BLaER1 (cell line): ENCODE data around the gene CD8B2.

ENCODE experiments used
- H3K27ac ChIP-seq: shearing (Covaris generic); formaldehyde crosslinking; 2 replicates; pipeline ENCODE4 v1.8.1; 2022
- H3K27me3 ChIP-seq: shearing (Covaris generic); formaldehyde crosslinking; 2 replicates; pipeline ENCODE4 v1.8.1; 2022
- H3K36me3 ChIP-seq: shearing (Covaris generic); formaldehyde crosslinking; 2 replicates; pipeline ENCODE4 v1.8.1; 2022
- H3K4me1 ChIP-seq: shearing (Covaris generic); formaldehyde crosslinking; 2 replicates; pipeline ENCODE4 v1.8.1; 2022
- H3K4me2 ChIP-seq: shearing (Covaris generic); formaldehyde crosslinking; 2 replicates; pipeline ENCODE4 v1.8.1; 2022
- H3K4me3 ChIP-seq: shearing (Covaris generic); formaldehyde crosslinking; 2 replicates; pipeline ENCODE4 v1.8.1; 2022
- H3K9ac ChIP-seq: shearing (Covaris generic); formaldehyde crosslinking; 2 replicates; pipeline ENCODE4 v1.8.1; 2022
- H3K9me3 ChIP-seq: shearing (Covaris generic); formaldehyde crosslinking; 2 replicates; pipeline ENCODE4 v1.8.1; 2022
- H4K20me1 ChIP-seq: shearing (Covaris generic); formaldehyde crosslinking; 2 replicates; pipeline ENCODE4 v1.8.1; 2022
- Cebpa-rat ChIP-seq: shearing (Covaris generic); IDR thresholded peaks from 2 replicates; pipeline ENCODE4 v1.8.1; 2022

CD8B2 gene

DNA sequence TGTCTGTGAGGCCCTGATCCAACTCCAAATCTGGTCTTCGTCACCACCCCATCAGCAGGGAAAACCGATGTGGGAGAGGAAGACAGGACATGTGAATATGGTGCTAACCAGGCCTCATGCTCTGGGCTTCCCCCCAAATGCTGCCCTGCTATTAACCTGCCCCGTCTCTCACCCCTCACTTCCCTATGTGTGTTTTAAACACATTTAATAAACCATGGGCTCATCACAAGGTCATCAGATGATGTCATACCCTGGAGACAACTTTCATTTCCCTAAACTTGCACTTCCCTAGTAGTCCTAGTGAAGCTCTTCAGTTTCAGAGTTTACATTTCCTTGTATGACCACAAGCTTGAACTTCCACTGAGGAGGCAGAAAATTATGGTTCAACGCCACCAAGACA lies 49.9 kb downstream of the CD8B2 start:
- Histone ChIP-seq H3K4me2 (peak overlapping the region; percentile 47), H3K27me3 (no peaks in the 10 kb centered on the region), H3K9me3 (no peaks in the 10 kb centered on the region), H4K20me1 (no peaks in the 10 kb centered on the region), H3K9ac (no peak overlapping the region), H3K36me3 (no peaks in the 10 kb centered on the region), H3K4me3 (no peak overlapping the region), H3K27ac (no peak overlapping the region), H3K4me1 (peaks cover 13% of the 10 kb centered on the region)
- no peak for TF ChIP-seq Cebpa-rat

DNA sequence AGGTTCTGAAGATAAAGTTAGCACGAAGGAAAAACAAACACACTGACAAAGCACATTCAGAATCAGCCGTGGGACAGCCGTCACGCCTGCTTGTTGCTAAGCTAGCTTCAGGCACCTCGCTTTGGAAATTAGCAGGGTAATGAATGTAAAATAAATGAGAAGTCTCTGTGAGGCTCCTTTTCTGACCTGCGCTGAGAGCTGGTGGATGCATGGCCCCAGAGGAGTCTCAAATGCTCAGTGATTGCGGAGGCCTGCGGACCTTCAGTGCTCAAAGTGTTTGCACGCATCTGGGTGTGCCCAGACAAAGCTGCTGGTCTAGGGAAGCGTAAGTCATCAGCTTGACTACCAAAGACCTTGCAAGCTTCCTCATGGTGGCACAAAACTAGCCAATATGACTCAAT lies 50.6 kb downstream of the CD8B2 start:
- Histone ChIP-seq H3K9ac (no peak overlapping the region), H3K4me1 (peaks cover 13% of the 10 kb centered on the region), H3K27ac (no peak overlapping the region), H4K20me1 (no peaks in the 10 kb centered on the region), H3K9me3 (no peaks in the 10 kb centered on the region), H3K27me3 (no peaks in the 10 kb centered on the region), H3K4me3 (no peak overlapping the region), H3K4me2 (no peak overlapping the region), H3K36me3 (no peaks in the 10 kb centered on the region)
- TF ChIP-seq Cebpa-rat, result no peak

DNA sequence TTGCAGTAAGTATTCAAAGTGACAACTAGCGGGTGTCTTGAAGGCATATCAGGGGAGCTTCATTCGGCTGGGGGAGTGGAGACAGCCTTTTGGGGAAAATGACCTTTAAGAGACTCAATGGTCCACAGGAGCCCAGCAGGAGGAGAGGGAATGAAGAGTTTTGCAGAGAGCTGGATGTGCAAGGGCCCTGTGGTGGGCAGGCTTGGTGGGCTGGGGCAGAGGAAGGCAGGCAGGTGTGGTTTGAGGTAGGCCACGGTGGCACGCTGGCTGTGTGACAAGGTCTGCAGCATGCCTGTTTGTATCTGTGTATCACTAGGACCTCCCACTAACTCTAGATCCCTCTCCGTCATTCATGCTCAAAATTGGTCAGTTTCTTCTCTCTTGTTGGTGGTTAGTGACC lies 53.7 kb downstream of the CD8B2 start:
- Histone ChIP-seq H3K9me3 (no peaks in the 10 kb centered on the region), H3K4me1 (peaks cover 13% of the 10 kb centered on the region), H4K20me1 (no peaks in the 10 kb centered on the region), H3K27me3 (no peaks in the 10 kb centered on the region), H3K4me3 (no peak overlapping the region), H3K27ac (no peak overlapping the region), H3K9ac (no peak overlapping the region), H3K36me3 (no peaks in the 10 kb centered on the region), H3K4me2 (no peak overlapping the region)
- no peak for TF ChIP-seq Cebpa-rat

DNA sequence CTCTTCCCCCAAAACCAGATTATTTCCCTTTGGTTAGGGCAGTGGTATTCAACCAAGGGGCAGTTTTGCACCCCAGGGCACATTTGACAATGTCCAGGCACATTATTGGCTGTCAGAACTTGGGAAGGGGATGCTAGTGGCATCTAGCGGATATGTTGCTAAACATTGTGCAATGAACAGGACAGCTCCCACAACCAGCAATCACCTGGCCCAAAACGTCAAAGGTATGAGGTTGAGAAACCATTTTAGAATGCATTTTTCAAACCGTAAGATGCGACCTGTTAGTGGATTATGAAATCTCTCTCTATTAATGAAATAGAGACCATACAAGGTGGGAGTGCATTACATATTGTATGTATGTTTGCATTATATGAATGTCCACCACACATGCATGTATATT lies 54.2 kb downstream of the CD8B2 start:
- no peaks in the 10 kb centered on the region for H4K20me1 ChIP-seq
- no peaks in the 10 kb centered on the region for H3K9me3 ChIP-seq
- no peaks in the 10 kb centered on the region for H3K36me3 ChIP-seq
- H3K4me2 ChIP-seq, result no peak overlapping the region
- H3K4me1 ChIP-seq, result peaks cover 13% of the 10 kb centered on the region
- H3K27ac ChIP-seq, result no peak overlapping the region
- H3K4me3 ChIP-seq, result no peak overlapping the region
- TF ChIP-seq Cebpa-rat, result no peak
- no peak overlapping the region for H3K9ac ChIP-seq
- H3K27me3 ChIP-seq, result no peaks in the 10 kb centered on the region

DNA sequence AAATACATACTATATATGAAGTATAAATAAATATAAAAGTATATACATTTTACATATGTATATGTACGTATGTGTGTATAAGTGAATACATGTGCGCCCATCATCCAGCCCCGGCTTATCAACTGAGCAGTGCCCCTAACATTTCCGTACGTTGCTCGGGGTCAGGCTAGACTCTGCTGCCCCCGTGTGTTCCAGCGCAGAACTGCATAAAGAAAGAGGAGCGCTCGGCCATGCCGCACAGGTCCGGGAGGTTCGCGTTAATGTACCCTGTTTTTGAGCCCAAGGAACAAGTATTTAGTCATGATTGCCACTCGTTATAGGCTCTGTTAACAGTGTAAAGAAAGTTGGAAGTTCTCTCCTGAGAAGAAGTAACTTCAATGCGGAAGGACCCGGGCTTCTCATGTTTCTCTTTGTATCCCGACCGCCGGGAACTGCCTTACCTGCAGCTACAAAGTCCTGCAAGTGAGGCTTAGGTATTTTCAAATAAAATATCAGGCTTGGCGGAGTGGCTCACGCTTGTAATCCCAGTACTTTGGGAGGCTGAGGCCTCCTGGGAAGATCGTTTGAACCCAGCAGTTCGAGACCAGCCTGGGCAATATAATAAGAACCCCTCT lies 55.7 kb downstream of the CD8B2 start:
- peak overlapping the region; percentile 43 for H3K4me2 ChIP-seq
- no peaks in the 10 kb centered on the region for H3K27me3 ChIP-seq
- H3K4me3 ChIP-seq, result no peak overlapping the region
- H3K27ac ChIP-seq, result no peak overlapping the region
- H3K36me3 ChIP-seq, result no peaks in the 10 kb centered on the region
- no peaks in the 10 kb centered on the region for H4K20me1 ChIP-seq
- no peak for TF ChIP-seq Cebpa-rat
- H3K4me1 ChIP-seq, result no peaks in the 10 kb centered on the region
- no peaks in the 10 kb centered on the region for H3K9me3 ChIP-seq
- H3K9ac ChIP-seq, result no peak overlapping the region

DNA sequence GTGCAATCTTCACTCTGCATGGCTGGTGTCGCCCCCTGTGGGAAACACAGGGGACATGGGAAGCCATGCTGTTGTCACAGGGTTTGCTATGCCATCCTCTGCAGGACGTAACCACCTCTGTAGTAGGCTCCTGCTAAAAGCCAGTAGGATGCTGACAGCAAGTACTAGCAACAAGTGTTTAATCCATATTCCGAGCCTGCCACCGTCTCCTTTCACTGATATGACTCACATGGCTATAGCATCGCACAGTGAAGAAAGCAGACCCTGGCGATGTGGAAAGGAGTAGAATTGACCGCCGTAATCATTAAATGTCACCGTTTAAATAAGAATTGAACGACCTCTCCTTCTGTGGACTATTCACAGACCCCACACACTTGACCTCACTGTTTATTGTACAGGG lies 57.8 kb downstream of the CD8B2 start:
- no peak for TF ChIP-seq Cebpa-rat
- Histone ChIP-seq H3K27me3 (no peaks in the 10 kb centered on the region), H3K36me3 (no peaks in the 10 kb centered on the region), H3K9me3 (no peaks in the 10 kb centered on the region), H4K20me1 (no peaks in the 10 kb centered on the region), H3K9ac (no peak overlapping the region), H3K4me2 (no peak overlapping the region), H3K27ac (no peak overlapping the region), H3K4me1 (no peaks in the 10 kb centered on the region), H3K4me3 (no peak overlapping the region)

DNA sequence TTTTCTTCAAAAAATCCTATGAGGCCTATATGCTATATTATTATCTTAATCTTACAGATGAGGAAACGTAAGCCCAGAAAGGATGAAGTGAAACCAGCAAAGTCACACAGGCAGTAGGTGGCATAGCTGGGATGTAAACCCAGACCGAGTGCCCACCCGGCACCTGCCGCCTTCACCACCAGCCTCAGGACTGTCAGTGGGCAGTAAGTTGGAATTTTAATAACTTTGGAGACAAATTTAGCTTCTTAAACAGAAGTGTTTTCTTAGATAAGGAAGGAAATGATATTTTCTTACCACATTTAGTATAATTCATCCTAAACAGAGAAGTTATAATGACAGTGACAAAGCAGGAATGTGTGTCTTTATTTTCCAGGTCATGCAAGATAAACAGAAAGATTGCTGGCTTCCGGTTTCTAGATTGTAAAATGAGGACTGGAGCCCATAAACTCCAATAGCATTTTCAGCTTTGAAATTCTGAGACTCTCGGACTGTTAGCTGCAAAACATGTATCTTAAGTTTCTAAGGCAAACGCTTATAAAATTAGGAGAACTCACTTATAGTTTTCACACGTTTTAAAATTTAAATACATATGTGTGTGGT lies 59.3 kb downstream of the CD8B2 start:
- Histone ChIP-seq H3K9ac (no peak overlapping the region), H3K4me3 (no peak overlapping the region), H3K4me1 (no peaks in the 10 kb centered on the region), H3K9me3 (no peaks in the 10 kb centered on the region), H3K36me3 (no peaks in the 10 kb centered on the region), H4K20me1 (no peaks in the 10 kb centered on the region), H3K27me3 (no peaks in the 10 kb centered on the region), H3K4me2 (no peak overlapping the region), H3K27ac (no peak overlapping the region)
- TF ChIP-seq Cebpa-rat, result no peak

DNA sequence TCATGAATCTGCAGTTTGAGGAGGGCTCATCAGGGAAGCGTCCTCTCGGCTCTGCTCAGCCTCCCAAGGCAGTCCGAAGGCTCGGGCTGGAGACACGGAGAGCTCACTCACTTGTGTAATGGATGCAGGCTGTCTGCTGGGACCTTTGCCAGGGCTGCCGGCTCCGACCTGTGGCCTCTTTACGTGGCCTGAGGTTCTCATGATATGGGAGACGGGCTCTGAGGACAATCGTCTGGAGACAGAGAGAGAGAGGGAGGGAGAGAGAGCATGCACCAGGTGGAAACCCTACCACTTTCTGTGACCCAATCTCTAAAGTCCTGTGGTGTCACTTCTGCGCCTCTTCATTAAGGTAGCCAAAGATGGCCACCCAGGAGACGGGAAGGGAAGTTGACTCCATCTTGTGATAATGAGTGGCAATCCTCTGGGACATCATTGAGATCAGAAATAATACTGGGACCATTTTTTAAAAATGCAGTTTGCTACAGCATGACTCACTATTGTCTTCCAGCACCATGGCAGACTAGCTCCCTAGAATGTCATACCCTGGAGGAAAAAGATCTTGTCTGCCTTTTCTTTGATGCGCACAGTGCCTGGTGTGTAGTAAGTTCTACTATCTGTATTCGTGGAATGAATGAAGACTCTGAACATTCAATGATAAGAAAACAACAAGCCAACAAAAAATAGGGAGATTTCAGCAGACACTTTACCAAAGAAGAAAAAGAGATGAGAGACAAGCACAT lies 60.2 kb downstream of the CD8B2 start:
- H3K27ac ChIP-seq, result no peak overlapping the region
- no peaks in the 10 kb centered on the region for H3K36me3 ChIP-seq
- H3K4me1 ChIP-seq, result no peaks in the 10 kb centered on the region
- H3K27me3 ChIP-seq, result no peaks in the 10 kb centered on the region
- H3K9me3 ChIP-seq, result no peaks in the 10 kb centered on the region
- H4K20me1 ChIP-seq, result no peaks in the 10 kb centered on the region
- H3K4me3 ChIP-seq, result no peak overlapping the region
- H3K9ac ChIP-seq, result no peak overlapping the region
- no peak for TF ChIP-seq Cebpa-rat
- H3K4me2 ChIP-seq, result no peak overlapping the region

DNA sequence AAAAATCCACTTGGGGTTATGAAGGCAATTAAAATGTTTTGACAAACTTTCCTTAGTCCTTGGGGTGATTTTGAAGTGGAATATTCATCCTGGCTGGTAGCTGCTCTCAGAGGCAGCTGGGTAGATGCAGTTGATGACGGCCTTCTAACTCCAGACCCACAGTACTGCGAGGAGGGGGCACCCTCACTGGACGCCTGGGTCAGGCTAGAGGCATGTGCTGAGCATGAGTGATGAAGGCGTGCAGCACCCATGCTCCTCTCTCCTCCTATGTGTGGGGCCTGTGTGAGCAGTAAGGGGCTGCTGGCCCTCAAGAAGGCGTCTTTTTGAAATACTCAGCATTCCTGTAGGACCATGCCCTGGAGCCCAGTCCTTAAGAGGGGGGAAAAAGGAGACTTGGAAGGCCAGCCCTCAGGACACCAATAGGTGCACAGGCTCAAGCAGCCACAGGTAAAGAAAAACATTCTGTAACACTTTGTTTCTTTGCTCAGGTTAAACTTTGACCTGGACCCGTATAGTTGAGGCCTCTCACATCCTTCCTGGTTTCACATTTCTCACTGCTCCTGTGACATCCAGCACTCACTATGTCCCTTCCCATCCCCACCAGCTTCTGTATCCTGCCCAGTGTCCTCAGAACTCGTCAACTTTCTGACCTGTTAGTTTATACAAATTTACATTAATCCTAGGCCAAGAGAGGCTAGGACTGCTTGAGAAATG lies 64.4 kb downstream of the CD8B2 start:
- Histone ChIP-seq H3K27me3 (no peaks in the 10 kb centered on the region), H3K4me1 (no peaks in the 10 kb centered on the region), H4K20me1 (no peaks in the 10 kb centered on the region), H3K27ac (no peak overlapping the region), H3K9ac (no peak overlapping the region), H3K4me2 (no peak overlapping the region), H3K9me3 (no peaks in the 10 kb centered on the region), H3K36me3 (no peaks in the 10 kb centered on the region), H3K4me3 (no peak overlapping the region)
- TF ChIP-seq Cebpa-rat, result no peak

DNA sequence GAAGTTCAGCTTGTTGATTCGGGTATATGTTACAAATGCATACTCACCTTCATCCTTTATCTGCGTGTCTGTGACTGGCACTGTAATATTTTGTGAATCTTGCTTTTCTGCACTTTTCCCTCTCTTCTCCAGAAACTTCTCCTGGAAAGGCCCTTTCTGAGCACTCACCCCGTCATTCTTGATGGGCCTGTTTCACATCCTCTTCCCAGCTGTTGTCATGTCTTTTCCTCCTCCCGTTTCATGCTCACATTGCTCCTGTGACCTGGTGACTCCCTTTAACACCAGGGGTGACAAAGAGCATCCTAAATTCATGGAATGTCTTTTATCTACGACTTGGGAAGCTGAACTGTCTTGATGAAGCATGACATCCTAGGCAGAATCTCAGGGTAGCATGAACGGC lies 65.8 kb downstream of the CD8B2 start:
- no peak overlapping the region for H3K4me2 ChIP-seq
- no peaks in the 10 kb centered on the region for H4K20me1 ChIP-seq
- no peaks in the 10 kb centered on the region for H3K27me3 ChIP-seq
- no peaks in the 10 kb centered on the region for H3K4me1 ChIP-seq
- no peak overlapping the region for H3K4me3 ChIP-seq
- no peaks in the 10 kb centered on the region for H3K9me3 ChIP-seq
- no peak overlapping the region for H3K9ac ChIP-seq
- TF ChIP-seq Cebpa-rat, result no peak
- no peak overlapping the region for H3K27ac ChIP-seq
- H3K36me3 ChIP-seq, result no peaks in the 10 kb centered on the region
